Nephron (organoid): ENCODE results near the gene PIK3CD.
"Not testable (repeated sequence)": the region's sequence is repeated elsewhere in the genome, so short reads cannot be mapped to it uniquely, and the experiment has no call there.

Experiments used
- H3K27ac Mint-ChIP-seq, 3 experiments: 2 replicates each; pipeline ENCODE4 v1.8.0; 2020; ENCODE audit warnings: mixed read lengths in 3 of 3, mild to moderate bottlenecking in 2 of 3, moderate library complexity in 1 of 3
- H3K27me3 Mint-ChIP-seq: 2 replicates; pipeline ENCODE4 v1.8.0; 2021; ENCODE audit warnings: low read depth, mild to moderate bottlenecking, moderate library complexity, mixed read lengths
- H3K36me3 Mint-ChIP-seq: 2 replicates; pipeline ENCODE4 v1.8.0; 2020; ENCODE audit warnings: low read depth, mixed read lengths
- H3K4me1 Mint-ChIP-seq: 2 replicates; pipeline ENCODE4 v1.8.0; 2020; ENCODE audit warnings: mixed read lengths
- H3K4me3 Mint-ChIP-seq, 3 experiments: 2 replicates each; pipeline ENCODE4 v1.8.0; 2020; ENCODE audit warnings: mild to moderate bottlenecking in 3 of 3, mixed read lengths in 3 of 3, moderate library complexity in 2 of 3
- H3K9me3 Mint-ChIP-seq: 2 replicates; pipeline ENCODE4 v1.8.0; 2020; ENCODE audit warnings: mixed read lengths
- TF ChIP-seq, protein P1 (sequence below), 3 experiments: fragments of 200-600 bp; sonication (generic); IDR thresholded peaks; one replicate each; pipeline ENCODE4 v1.5.0; 2021; ENCODE audit warnings: antibody characterized with exemption in 3 of 3; ENCODE audit not compliant: unreplicated experiment in 3 of 3

PIK3CD gene

DNA sequence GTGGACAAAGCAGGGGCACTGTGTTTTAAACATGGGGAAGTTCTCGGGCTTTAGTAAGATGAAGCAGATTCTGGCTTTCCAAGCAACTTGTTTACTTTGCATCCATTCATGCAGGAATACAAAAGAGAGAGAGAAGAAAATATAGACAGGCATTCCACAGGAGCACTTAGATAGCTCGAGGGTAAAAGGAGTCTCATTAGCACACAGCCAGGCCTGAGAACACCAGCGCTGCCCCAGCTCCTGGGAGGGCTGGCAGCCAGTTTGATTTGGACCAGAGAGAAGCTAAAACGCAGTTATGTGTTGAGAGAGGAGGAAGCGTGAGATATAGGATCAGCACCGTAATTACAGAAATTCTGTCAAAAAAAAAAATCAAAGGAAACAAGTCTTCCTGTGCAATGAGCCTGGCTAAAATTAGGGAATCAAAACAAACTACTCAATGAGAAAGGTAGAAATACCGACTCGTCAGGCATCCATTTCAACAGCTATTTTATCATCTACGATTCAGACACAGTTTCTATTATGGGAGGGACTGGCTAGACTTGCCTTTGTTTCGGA lies 104.0 kb downstream of the PIK3CD start:
- Mint-ChIP-seq H3K4me3 (no peak overlapping the region), H3K27me3 (no peaks in the 10 kb centered on the region), H3K4me1 (peaks cover 4% of the 10 kb centered on the region), H3K9me3 (no peaks in the 10 kb centered on the region), H3K36me3 (peaks cover 56% of the 10 kb centered on the region), H3K27ac (peak overlapping the region in 2 of 3 experiments; percentile 7 to 71)
- TF ChIP-seq, protein P1, sequence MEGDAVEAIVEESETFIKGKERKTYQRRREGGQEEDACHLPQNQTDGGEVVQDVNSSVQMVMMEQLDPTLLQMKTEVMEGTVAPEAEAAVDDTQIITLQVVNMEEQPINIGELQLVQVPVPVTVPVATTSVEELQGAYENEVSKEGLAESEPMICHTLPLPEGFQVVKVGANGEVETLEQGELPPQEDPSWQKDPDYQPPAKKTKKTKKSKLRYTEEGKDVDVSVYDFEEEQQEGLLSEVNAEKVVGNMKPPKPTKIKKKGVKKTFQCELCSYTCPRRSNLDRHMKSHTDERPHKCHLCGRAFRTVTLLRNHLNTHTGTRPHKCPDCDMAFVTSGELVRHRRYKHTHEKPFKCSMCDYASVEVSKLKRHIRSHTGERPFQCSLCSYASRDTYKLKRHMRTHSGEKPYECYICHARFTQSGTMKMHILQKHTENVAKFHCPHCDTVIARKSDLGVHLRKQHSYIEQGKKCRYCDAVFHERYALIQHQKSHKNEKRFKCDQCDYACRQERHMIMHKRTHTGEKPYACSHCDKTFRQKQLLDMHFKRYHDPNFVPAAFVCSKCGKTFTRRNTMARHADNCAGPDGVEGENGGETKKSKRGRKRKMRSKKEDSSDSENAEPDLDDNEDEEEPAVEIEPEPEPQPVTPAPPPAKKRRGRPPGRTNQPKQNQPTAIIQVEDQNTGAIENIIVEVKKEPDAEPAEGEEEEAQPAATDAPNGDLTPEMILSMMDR (IDR thresholded peaks at IDR 0.05; ENCODE audit: unreplicated experiment in 3 of 3), result no peak

DNA sequence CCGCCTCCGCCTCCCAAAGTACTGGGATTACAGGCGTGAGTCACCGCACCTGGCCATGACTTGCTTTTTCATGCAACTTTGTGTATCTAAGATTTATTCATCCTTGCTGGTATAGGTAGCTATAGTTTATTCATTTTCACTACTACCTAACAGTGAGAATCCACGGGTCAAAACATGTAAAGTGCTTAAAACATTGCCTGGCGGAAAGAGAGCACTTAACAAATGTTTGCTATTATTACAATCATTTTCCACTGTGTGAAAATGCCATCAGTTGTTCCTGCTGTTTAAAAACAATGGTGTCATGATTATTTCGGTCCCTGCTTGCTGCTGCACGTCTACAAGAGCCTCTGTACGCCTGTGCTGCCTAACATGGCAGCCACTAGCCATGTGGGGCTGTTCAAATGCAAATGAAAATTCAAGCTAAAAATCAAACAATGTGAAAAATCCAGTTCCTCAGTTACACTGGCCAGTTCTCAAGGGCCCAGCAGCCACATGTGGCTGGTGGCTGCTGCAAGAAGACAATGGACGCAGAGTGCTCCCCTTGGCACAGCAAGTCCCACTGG lies 107.1 kb downstream of the PIK3CD start:
- Mint-ChIP-seq H3K27ac (no peak overlapping the region), H3K36me3 (peaks cover 43% of the 10 kb centered on the region), H3K9me3 (no peaks in the 10 kb centered on the region), H3K4me3 (no peak overlapping the region), H3K4me1 (peaks cover 4% of the 10 kb centered on the region), H3K27me3 (no peaks in the 10 kb centered on the region)
- TF ChIP-seq, protein P1 (IDR thresholded peaks at IDR 0.05; ENCODE audit: unreplicated experiment in 3 of 3), result no peak

- Mint-ChIP-seq H3K4me3 (no peak overlapping the region), H3K9me3 (no peaks in the 10 kb centered on the region), H3K27me3 (no peaks in the 10 kb centered on the region), H3K36me3 (peaks cover 42% of the 10 kb centered on the region), H3K4me1 (peaks cover 4% of the 10 kb centered on the region), H3K27ac (no peak overlapping the region)
- TF ChIP-seq, protein P1 (IDR thresholded peaks at IDR 0.05; ENCODE audit: unreplicated experiment in 3 of 3), result no peak
Observed at GRCh38 chr1:9759939-9760338, 108.4 kb downstream of the PIK3CD start.

- Mint-ChIP-seq H3K9me3 (no peaks in the 10 kb centered on the region), H3K27me3 (no peaks in the 10 kb centered on the region), H3K27ac (no peak overlapping the region), H3K4me1 (no peaks in the 10 kb centered on the region), H3K36me3 (peaks cover 33% of the 10 kb centered on the region), H3K4me3 (no peak overlapping the region)
- TF ChIP-seq, protein P1 (IDR thresholded peaks at IDR 0.05; ENCODE audit: unreplicated experiment in 3 of 3), result no peak
Observed at GRCh38 chr1:9760824-9761223, 109.3 kb downstream of the PIK3CD start.

GRCh38 chr1:9761855-9762254 lies 110.3 kb downstream of the PIK3CD start:
- Mint-ChIP-seq H3K27me3 (no peaks in the 10 kb centered on the region), H3K9me3 (no peaks in the 10 kb centered on the region), H3K4me3 (no peak overlapping the region), H3K4me1 (no peaks in the 10 kb centered on the region), H3K27ac (no peak overlapping the region), H3K36me3 (peaks cover 33% of the 10 kb centered on the region)
- TF ChIP-seq, protein P1 (IDR thresholded peaks at IDR 0.05; ENCODE audit: unreplicated experiment in 3 of 3), result no peak

DNA sequence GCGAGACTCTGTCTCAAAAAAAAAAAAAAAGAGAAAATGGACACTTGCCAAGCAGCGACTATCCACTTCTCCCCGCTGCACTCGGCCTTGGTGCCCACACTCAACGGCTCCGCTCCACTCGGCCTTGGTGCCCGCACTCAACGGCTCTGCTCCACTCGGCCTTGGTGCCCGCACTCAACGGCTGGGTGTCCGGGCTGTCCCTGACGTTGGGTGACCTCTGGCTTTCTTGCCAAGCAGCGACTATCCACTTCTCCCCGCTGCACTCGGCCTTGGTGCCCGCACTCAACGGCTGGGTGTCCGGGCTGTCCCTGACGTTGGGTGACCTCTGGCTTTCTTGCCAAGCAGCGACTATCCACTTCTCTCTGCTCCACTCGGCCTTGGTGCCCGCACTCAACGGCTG lies 110.9 kb downstream of the PIK3CD start:
- H3K27me3 Mint-ChIP-seq, H3K9me3 Mint-ChIP-seq, H3K27ac Mint-ChIP-seq, H3K4me1 Mint-ChIP-seq, H3K4me3 Mint-ChIP-seq: not testable (repeated sequence)
- peaks cover 33% of the 10 kb centered on the region for H3K36me3 Mint-ChIP-seq
